ENCODE results near the gene TRPV3.
"Not testable (repeated sequence)": the region's sequence is repeated elsewhere in the genome, so short reads cannot be mapped to it uniquely, and the experiment has no call there.

The TRPV3 gene

DNA sequence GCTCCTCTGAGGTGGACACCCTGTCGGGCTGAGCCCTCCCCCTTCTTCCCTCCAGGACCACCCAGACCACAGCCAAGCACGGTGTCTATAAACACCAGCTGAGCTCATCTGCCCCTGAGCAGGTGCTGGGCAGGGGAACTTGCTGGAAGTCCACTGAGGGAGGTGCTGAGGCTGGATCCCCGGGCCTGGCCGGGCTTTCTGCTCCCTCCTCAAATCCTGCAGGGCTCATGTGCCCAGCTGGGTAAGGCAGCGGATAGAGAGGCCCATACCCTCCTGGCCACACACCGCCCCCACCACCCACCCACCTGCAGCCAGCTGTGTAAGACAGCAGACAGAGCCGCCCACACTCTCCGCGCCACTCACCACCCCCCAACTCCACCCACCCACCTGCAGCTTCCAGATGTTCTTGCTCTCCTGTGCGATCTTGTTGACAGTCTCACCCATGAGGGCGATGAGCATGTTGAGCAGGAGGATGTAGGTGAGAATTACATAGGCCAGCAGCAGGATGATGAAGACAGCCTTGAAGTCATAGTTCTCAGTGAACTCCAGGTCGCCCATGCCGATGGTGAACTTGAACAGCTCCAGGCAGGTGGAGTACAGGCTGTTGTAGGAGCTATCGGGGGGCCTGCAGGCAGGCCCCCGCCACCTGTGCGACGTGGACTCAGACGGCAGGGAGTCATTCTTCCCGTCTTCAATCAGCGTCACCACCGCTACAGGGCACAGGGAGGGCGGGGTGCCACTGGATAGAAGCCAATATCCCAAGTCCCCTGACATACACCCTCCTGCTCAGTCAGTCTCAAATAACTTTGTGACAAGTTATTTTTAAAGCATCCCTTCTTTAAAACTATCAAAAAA is 15.9 kb upstream of the TRPV3 start:
- no peak for DNase-seq

DNA sequence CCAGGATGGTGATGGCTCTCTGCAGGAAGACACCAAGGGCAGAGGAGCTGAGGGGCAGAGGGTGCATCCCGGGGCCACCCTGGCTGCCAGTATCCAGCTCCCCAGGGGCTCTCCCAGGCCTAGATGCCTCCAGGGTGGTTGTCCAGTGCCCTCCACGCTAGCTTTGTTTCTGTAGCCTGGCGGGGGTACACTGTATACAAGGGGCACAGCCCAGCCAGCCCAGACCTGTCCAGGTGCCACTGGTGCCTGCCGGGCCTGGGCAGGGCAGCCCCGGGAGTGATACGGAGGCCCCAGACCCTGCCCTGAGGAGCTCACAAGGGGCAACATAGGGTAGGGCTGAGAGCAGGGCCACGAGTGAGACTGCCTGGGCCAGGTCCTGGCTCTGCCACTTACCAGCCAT is 14.6 kb upstream of the TRPV3 start:
- DNase-seq: no peak

DNA sequence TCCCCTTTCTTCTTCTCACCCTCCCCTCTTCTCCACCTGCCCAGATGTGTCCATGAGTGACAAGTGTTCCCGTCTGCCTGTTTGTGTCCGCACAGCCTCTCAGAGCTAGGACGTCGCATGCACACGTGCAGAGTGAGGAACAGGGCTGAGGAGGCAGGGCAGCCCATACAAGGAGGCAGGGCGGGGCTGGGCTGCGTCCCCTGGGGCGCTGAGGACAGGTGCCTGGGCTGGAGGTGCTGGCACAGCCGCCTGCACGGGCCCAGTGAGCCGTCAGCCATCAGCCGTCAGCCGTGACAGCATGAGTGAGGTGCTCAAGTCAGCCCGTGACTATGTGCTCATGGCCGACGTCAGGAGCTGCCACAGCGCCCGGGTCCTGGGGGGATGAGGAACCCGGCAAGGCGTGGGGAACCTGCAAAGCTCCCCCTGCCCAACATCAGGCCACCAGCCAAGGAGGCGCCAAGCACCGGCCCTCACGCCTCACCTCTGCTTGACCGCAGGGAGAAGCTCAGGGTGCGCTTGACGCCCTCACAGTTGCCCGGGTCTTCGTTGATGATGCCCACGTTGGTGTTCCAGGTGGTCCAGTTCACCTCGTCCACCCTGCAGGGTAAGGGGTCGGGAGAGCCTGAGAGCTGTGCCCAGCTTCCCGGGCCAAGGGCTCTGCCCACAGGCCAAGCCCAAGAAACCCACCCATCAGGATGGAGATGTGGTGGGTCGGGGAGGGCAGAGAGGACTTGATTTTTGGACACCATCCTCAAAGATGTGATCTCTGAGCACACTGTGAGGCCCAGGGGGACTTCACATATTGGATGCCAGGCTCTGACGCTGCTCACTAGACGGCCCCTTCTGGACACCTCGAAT is 13.7 kb upstream of the TRPV3 start:
- DNase-seq: no peak

DNA sequence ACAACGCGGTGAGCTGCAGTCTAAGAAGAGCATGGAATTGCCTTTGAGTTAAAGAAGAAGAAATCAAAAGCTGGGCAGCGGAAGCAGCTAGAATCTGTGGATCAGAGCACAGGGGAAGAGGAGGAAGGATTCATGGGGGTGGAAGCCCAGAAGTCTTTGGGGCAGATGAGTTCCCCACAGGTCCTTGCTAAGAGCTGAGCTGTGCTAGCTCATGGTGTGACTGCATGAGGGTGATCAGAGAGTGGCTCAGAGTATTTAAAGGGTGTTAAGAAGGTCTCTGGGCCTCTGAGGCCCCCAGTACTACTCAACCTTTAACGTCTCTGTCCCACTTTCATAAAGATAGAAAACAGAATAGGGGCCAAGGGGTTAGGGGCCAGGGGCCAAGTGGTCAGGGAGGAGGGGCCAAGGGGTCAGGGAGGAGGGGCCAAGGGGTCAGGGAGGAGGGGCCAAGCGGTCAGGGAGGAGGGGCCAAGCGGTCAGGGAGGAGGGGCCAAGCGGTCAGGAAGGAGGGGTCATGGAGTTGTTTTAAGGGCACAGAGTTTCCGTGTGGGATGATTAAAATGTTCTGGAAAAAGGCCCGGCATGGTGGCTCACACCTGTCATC is 12.0 kb upstream of the TRPV3 start:
- no peak for DNase-seq

DNA sequence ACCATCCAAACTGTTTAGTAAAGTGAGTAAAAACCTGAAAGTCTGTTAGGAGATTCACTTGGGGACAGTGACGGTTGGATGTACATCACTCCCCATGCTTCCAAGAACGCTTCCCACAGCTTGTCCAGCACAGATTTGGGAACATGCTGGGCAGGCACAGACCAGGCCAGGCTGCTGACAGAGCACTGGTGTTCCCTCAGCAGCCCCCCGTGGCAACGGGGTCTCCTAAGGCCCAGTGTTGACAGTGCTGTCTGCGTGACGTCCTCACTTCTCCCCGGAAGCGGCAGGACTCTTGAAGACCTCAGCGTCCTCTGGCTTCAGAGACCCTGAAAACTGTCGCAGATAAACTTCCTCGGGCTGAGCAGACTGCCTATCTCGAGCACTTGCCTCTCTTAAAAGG is 8.9 kb upstream of the TRPV3 start:
- no peak for DNase-seq

DNA sequence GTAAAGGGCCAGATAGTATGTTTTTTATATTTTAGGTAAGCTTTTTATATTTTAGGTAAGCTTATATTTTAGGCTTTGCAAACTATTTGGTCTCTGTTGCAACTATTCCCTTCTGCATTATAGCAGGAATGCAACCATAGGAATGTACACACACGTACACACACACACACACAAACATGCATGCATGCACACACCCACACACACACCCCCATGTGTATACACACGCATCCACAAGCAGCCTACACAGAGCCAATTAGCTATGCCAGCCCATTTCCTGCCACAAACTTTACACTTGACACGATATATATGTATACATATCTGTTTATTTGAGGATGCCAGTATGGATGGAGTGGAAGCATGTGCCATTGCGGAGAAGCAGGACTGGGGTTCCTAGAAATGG is 7.5 kb upstream of the TRPV3 start:
- DNase-seq: no peak

DNA sequence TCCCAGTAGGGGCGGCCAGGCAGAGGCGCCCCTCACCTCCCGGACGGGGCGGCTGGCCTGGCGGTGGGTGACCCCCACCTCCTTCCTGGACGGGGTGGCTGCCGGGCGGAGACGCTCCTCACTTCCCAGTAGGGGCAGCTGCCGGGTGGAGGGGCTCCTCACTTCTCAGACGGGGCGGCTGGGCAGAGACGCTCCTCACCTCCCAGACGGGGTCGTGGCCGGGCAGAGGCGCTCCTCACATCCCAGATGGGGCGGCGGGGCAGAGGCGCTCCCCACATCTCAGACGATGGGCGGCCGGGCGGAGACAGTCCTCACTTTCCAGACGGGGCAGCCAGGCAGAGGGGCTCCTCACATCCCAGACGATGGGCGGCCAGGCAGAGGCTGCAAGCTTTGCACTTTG is 6.6 kb upstream of the TRPV3 start:
- DNase-seq: not testable (repeated sequence)

DNA sequence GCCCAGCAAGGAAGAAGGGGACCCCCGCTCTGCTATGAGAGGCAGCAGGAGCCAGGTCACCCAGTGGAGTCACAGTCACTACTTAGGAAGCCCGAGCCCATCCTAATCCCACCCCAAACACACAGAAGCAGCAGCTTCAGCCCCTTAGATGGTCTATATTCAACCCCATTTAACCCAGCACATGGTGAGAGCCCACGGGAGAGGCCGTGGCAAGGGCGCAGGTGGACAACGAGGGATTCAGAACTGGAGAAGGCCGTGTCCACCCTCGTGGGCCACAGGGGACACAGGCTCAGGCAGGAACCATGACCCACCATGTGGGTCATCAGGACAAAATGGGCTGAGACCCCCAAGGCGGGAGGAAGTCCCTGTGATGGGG is 1.6 kb upstream of the TRPV3 start:
- DNase-seq: no peak

DNA sequence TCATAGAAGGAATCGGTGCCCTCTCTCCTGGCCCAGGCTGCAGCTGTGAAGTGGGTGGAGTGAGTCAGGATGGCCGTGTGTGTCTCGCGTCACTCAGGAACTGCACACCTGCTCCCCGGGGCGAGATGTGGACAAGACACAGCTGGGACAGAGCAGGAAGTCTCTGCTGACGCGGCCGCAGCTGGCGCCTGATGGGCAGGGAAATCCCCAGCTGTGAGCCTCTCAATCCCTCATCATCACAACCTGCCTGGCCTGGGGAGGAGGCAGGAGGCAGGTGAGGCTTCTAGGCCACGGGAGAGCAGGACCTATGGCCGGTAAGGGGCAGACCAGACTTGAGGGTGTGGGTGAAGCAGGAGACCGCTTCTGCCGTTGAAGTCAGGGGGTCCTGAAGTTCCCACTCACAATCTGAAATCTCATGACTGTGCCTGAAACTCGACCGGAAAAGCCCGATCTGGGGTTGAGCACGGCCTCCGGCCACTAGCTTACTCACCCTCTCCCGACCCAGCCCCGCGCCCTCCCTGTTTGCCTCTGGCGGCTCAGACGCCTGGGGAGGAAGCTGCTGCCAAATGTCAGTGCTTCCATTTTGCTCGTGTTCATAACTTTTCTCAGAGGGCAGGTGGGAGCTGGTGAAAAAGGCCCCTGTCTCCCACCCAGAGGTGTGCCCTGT is 1.1 kb upstream of the TRPV3 start:
- DNase-seq: no peak

DNA sequence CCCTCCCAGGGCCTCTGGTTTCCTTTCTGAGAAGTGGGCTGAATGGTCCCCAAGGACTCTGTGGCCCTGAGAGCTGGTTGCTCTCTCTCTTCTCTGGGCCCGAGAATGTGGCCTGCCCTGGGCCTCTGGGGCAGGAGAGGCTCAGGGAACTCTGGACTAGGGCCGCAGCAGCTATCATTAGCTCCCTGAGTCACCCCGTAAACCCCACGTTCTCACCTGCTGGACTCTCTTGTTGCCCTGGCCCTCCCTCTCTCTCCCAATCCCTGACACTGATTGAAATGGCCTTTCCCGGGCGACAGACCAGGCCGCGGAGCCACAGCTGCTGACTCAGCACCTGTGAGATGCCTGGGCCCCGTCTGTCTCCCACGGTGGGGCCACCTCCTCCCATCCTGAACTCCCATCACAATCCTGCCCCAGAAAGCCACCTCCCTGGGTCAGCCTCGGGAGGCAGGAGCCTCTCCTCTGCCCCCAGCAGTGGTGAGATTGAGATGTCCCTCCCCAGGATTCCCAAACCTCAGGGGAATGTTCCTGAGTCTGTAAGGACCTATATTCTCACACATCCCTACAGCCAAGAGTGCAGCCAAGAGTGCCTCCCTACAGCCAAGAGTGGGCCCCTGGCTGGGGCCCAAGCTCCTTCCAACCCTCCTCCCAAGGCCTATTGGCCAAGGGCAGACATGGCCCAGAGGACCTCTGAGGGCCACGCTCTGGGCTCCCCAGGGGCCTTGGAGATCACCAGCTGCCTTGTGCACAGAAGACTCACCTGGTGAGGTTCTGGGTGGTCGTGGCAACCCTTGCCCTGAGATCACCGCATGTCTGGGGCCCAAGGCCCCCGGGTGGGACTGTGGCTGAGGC is 470 bp downstream of the TRPV3 start:
- no peak for DNase-seq

DNA sequence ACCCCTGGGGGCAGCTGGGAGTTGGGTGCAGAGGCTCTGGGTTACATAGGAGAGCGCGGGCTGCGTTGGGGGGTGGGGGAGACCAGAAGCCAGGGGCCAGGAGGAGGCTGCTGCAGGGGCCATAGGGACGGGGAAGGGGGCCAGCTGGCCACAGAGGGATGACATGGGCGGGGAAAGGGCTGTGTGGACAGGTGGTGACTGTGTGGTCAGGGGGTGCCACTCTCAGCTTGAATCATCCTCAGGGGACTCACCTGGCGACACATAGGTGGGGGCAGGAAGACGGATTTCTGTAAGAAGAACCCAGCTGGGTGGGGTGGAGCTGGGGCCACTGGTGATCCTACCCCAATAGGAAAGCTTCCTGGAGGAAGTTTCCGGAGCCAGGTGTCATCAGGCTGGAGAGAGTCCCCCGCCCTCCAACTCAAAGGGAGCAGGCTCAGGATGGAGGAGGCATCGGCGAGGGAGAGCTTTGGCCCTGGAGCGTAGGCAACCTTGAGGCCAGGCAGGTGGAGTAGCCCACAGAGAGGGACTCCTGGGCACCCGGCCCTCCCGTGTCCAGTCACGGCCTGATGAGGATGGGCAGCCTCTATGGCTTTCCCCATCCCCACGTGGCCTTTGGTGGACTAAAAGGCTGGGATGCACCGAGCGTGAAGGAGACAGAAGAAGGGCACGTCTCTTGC is 1.2 kb downstream of the TRPV3 start:
- no peak for DNase-seq

DNA sequence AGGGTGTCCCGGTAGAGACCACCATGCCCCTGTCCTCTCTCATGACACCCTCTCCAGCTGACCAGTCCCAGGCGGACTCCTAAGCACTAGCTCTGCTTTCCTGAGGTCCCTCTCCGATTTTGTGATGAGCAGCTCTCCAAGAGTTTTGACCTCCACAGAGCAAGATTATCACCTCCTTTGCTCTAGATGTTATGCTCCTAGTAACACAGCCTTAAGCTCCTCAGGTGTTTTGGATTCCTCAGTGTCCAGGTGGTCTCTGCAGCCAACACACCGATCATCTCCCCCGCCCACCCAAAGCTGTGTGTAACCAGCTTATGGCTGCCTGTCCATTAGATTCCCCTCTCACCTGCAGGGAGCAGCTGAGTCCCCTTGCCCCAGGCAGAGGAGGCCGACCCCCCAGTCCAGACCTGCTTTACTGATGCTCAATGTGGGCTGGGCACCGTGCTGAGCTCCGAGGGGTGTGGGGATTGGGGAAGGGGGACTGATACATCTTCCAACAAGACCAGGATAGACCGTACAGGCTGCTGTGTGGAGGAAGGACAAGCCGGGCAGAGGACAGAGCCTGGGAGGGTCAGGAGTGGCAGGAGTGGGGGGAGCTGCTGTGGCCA is 2.3 kb downstream of the TRPV3 start:
- no peak for DNase-seq

DNA sequence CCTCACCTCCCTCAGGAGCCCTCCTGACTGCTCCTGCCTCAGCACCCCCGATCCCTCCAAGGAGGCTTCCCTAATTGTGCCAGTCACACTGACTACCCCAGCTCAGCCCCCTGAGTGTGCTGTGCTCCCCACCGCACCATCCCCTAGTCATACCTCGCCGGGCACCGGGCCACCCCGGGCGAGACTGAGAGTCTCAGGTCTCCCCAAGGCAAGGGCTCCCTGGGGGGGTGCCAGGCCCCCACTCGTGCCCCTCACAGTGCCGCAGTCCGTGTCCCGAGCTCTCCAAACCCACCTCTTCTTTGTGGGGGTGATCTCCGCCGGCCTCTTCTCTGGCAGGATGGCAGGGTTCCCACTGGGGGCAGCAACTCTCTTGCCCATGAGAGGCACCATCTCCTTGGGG is 3.2 kb downstream of the TRPV3 start:
- DNase-seq: no peak

DNA sequence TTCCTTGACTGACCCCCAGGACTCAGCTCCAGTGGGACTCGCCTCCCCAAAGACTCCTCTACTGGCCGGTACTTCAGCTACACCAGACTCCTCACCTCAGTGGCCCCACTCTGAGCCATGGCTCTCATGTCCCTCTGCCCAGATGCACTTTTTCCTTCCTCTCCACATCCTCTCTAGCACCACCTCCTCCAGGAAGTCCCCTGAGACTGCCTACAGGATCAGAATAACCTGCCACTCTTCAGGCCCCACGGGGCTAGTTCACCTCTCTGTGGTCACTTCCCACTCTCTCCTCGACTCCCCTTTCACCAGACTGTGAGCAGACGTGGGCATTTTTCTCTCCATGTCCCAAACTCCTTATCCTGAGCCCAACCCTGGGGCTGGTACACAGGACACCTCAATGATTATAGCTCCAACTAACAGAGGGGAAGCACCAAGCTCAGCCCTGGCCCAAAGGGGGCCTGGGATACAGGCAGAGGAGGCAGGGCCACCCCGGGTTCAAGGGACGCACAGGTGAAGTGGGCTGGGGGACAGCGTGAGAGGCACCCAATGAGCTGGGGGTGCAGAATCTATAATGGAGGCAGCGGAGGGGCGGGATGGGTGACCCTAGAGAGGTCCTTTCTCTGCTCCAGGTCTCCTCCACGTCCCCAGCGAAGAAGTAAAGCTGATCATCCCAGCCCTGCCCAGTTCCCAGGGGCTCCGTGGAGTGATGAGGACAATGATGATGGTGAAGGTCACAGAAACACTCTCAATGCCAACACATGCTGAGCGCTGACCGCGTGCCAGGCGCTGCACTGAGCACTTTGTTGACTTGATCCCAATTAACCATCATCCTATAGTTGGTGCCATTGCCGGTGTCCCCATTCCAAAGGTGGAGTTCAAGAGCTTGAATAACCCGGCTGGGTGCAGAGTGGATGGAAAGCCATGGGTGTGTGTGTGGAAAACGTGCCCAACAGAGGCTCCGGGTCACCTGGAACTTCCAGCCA is 3.9 kb downstream of the TRPV3 start:
- no peak for DNase-seq

DNA sequence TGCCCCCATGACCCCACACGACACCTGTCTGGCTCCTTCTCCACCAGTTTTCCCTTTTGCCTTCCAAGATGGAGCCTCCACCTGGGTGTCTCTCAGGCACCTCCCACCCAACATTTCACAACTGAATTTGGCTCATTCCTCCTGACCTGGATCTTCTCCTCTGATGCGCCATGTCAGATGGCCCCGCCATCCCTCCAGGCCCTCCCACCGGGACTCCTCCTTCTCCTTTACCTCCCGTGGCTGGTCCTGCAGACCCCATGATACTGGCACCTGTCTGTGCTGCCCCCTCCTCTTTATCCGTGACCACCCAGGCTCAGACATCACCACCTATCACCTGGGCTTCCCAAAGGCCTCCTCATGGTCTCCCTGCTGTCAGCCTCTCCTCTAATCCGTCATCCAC is 4.7 kb downstream of the TRPV3 start:
- DNase-seq: no peak

DNA sequence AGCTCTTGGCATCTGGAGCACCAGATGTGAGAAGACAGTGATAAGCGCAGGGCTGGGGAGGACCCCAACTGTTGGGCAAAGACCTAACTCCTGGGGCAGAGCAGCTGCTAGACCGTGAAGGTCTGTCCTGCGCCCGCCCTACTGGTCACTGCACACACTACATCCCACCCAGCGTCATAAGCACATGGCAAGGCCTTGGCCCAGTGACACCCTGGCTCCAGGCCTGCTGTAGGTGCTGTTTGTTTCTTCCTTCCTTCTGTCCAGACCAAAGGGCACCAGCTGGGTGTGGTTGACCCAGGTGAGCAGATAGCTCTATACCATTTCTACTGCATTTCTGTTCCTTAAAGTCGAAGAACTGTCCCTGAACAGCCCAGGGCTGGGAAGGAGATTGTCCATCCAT is 6.4 kb downstream of the TRPV3 start:
- no peak for DNase-seq

DNA sequence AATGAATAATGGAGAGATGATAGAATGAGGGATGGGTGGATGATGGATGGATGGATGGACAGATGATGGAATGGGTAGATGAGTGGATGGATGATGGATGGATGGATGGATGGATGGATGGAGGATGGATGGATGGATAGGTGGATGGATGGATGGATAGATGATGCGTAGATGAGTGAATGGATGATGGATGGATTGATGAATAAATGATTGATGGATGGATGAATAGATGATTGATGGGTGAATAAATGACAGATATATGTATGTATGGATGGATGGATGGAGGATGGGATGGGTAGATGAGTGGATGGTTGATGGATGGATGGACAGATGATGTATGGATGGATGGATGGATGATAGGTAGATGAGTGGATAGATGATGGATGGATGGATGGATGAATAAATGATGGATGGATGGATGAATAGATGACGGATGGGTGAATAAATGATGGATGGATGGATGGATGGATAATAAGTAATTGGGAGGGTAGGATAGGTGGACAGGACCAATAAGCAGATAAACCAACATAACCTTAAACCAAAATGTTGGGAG is 7.9 kb downstream of the TRPV3 start:
- no peak for DNase-seq

DNA sequence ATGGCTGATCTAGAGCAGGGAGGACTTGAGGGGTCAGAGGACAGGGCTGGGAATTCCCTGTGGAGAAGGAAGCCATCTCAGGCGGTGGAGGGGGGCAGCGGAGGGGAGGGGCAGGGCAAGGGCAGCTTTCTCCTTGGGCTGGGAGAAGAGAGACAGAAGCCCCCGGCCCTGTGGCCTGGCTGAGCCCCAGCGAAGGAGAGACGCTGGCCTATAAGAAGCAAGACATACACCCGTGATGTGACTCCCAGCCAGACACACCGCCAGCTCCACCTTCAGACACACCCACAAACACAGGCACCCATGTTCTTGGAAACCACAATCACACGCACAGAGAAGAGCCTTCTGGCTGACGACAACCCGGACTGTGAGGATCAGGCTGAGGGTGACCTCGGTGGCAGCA is 10.0 kb downstream of the TRPV3 start:
- DNase-seq: no peak

DNA sequence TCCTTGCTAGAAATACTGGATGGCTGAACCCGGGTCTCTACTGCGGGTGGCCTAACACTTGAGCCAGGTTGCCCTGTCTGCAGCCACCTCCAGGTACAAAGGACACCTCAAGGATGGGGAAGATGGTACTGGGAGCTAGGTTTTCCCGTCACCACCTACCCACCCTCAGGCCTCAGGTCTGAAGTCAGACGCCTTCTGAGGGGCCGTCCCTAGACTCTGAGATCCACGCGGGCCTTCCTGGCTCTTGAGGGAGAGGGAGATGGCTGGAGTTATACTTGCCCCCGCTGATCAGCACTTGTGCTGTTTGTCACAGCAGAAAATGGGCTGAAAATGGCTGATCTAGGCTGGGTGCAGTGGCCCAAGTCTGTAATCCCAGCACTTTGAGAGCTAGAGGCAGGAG is 10.6 kb downstream of the TRPV3 start:
- DNase-seq: no peak

DNA sequence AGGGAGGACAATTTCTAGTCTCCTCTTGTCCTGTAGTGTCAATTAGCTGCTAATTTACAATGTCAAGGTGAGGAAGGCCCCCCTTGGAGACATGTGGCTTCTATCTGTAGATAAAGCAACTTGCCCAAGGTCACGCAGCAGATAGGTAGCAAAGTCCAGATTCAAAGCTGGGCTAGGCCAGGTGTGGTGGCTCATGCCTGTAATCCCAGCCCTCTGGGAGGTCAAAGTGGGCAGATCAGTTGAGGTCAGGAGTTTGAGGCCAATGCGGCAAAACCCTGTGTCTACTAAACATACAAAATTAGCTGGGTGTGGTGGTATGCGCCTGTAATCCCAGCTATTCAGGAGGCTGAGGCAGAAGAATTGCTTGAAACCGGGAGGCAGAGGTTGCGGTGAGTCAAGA is 11.1 kb downstream of the TRPV3 start:
- no peak for DNase-seq
